Keratinocyte (primary cell): ENCODE measurements around the gene PDE10A. TPM values are rescaled to one million over a fixed set of nuclear protein-coding genes. Genes with fewer than 3 reads are reported as not detected.

Experiments used
- DNase-seq: peaks from one replicate; pipeline ENCODE4 v3.0.0-alpha.2; 2011; ENCODE audit warnings: low read depth, missing footprints, low spot score
- FAIRE-seq: peaks from 2 replicates; lab custom pipeline; 2011; peaks lifted over from hg19 to GRCh38; lab: Jason Lieb, UNC
- H2AFZ ChIP-seq: 2 replicates; pipeline ENCODE4 v1.6.0; 2012; ENCODE audit warnings: low read length, control low read depth, inconsistent platforms; ENCODE audit not compliant: control insufficient read depth
- H3K27ac ChIP-seq: 2 replicates; pipeline ENCODE4 v1.5.1; 2011; ENCODE audit warnings: low read length; ENCODE audit not compliant: control insufficient read depth, insufficient read depth
- H3K27me3 ChIP-seq: 3 replicates; pipeline ENCODE4 v1.6.0; 2011; ENCODE audit warnings: low read length; ENCODE audit not compliant: control insufficient read depth, insufficient read depth; ENCODE audit errors: extremely low read depth
- H3K36me3 ChIP-seq, 2 experiments: 2 replicates in 1 of 2; 3 replicates in 1 of 2; pipeline ENCODE4 v1.5.1; 2011; ENCODE audit warnings: low read length in 2 of 2, mild to moderate bottlenecking in 1 of 2; ENCODE audit not compliant: control insufficient read depth in 2 of 2, insufficient read depth in 2 of 2; ENCODE audit errors: extremely low read depth in 1 of 2
- H3K4me1 ChIP-seq: 3 replicates; pipeline ENCODE4 v1.5.1; 2011; ENCODE audit warnings: low read length; ENCODE audit not compliant: control insufficient read depth, insufficient read depth; ENCODE audit errors: extremely low read depth
- H3K4me2 ChIP-seq: 3 replicates; pipeline ENCODE4 v1.6.0; 2011; ENCODE audit warnings: low read depth, low read length; ENCODE audit not compliant: control insufficient read depth, insufficient read depth; ENCODE audit errors: extremely low read depth
- H3K4me3 ChIP-seq, 3 experiments: fragments of 200-600 bp in 1 of 3; sonication (generic) in 1 of 3; 2 replicates in 2 of 3; 3 replicates in 1 of 3; pipeline ENCODE4 v1.5.1; 2011 to 2016; ENCODE audit warnings: low read length in 3 of 3, mild to moderate bottlenecking in 3 of 3, control low read depth in 2 of 3, inconsistent platforms in 1 of 3, low read depth in 1 of 3, mixed read lengths in 1 of 3, mixed run types in 1 of 3, moderate library complexity in 1 of 3; ENCODE audit not compliant: control insufficient read depth in 2 of 3, insufficient read depth in 2 of 3; ENCODE audit errors: extremely low read depth in 1 of 3
- H3K79me2 ChIP-seq: 2 replicates; pipeline ENCODE4 v1.6.0; 2012; ENCODE audit warnings: low read length; ENCODE audit not compliant: control insufficient read depth, insufficient read depth
- H3K9ac ChIP-seq: 3 replicates; pipeline ENCODE4 v1.6.0; 2011; ENCODE audit warnings: low read length; ENCODE audit not compliant: control insufficient read depth, insufficient read depth; ENCODE audit errors: extremely low read depth
- H3K9me1 ChIP-seq: 3 replicates; pipeline ENCODE4 v1.6.0; 2011; ENCODE audit warnings: low read length; ENCODE audit not compliant: control insufficient read depth, insufficient read depth; ENCODE audit errors: extremely low read depth
- H3K9me3 ChIP-seq: 2 replicates; pipeline ENCODE4 v1.5.1; 2012; ENCODE audit warnings: low read depth, low read length; ENCODE audit not compliant: control insufficient read depth
- H4K20me1 ChIP-seq: 3 replicates; pipeline ENCODE4 v1.6.0; 2011; ENCODE audit warnings: low read length; ENCODE audit not compliant: control insufficient read depth, insufficient read depth; ENCODE audit errors: extremely low read depth
- CTCF ChIP-seq, 3 experiments: IDR thresholded peaks in 1 of 3; conservative IDR thresholded peaks in 1 of 3; optimal IDR thresholded peaks in 1 of 3; 2 replicates in 2 of 3; 3 replicates in 1 of 3; pipeline versions ENCODE3 to v1.5.1; 2011; ENCODE audit warnings: low read length in 3 of 3, mild to moderate bottlenecking in 3 of 3, moderate library complexity in 2 of 3, control low read depth in 1 of 3, inconsistent platforms in 1 of 3; ENCODE audit not compliant: insufficient read depth in 2 of 3; ENCODE audit errors: extremely low read depth in 1 of 3
- EZH2 ChIP-seq: IDR thresholded peaks from one replicate; pipeline ENCODE4 v1.6.1; 2012; ENCODE audit warnings: inconsistent platforms, mild to moderate bottlenecking, low read length, moderate library complexity
- dilution Hi-C: fragments of 300-500 bp; cut with MboI; formaldehyde crosslinking; loops from one replicate; pipeline ENCODE4 v1.7.0; 2020; ENCODE audit warnings: low sequenced_read_pairs; ENCODE audit not compliant: extremely low pct_ligation_motif_present
- polyA plus RNA-seq, 5 experiments: library from polyadenylated mRNA; depleted of rRNA in 3 of 5; stranded (reverse) in 3 of 5; stranded (forward) in 1 of 5; unstranded in 1 of 5; fragments of >200 nt; gene quantifications; 1 replicate in 1 of 5; 2 replicates in 3 of 5; 3 replicates in 1 of 5; pipeline versions ENCODE4 v1.2.1 to v1.2.3, GENCODE V29; 2011 to 2012; ENCODE audit warnings: missing spikeins in 2 of 5, low read depth in 1 of 5, low replicate concordance in 1 of 5

Gene PDE10A
- polyA plus RNA-seq, 1 donor (not counting 4 experiments of a cell fraction or from before 2014, with no cell fraction given), result not detected

DNA sequence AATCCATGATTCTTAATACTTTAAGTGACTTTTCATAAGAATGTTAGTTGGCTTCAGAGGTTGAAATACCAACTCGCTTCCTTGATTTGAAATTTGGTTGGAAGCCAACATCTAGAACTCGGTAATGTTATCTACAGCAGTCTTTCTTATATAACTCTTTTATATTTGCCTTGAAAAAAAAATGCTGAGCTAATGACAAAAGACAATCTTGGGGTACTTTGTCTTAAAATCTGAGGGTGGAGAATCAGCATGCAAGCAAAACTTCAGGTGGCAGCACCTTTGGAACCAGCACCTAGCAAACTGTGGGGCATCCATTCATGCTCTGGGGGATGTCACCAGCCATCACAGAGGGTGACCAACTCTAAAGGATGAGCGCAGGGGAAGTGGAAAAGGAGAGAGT is 76.3 kb downstream of the PDE10A start:
- no peak for DNase-seq
- Histone ChIP-seq H3K27me3 (no peaks in the 10 kb centered on the region), H3K4me3 (no peak overlapping the region), H3K4me2 (no peak overlapping the region), H3K9me3 (no peaks in the 10 kb centered on the region), H3K79me2 (no peaks in the 10 kb centered on the region), H3K9me1 (no peaks in the 10 kb centered on the region), H3K9ac (no peak overlapping the region), H4K20me1 (no peaks in the 10 kb centered on the region), H2AFZ (no peak overlapping the region), H3K36me3 (no peaks in the 10 kb centered on the region), H3K4me1 (no peaks in the 10 kb centered on the region), H3K27ac (no peak overlapping the region)
- FAIRE-seq, result no peak
- TF ChIP-seq EZH2, result no peak
- TF ChIP-seq CTCF (optimal IDR thresholded peaks at IDR 0.05 in 1 of 3, IDR thresholded peaks at IDR 0.05 in 1 of 3, conservative IDR thresholded peaks at IDR 0.05 in 1 of 3; ENCODE audit: extremely low read depth in 1 of 3, insufficient read depth in 2 of 3, low read length in 3 of 3), result no peak
- dilution Hi-C loops, result no loop called here

- FAIRE-seq (no peak), DNase-seq (no peak)
- TF ChIP-seq EZH2 (no peak), CTCF (optimal IDR thresholded peaks at IDR 0.05 in 1 of 3, IDR thresholded peaks at IDR 0.05 in 1 of 3, conservative IDR thresholded peaks at IDR 0.05 in 1 of 3; ENCODE audit: extremely low read depth in 1 of 3, insufficient read depth in 2 of 3, low read length in 3 of 3) (no peak)
- dilution Hi-C loops, result no loop called here
- Histone ChIP-seq H3K36me3 (no peaks in the 10 kb centered on the region), H3K4me2 (no peak overlapping the region), H3K4me1 (no peaks in the 10 kb centered on the region), H2AFZ (no peak overlapping the region), H3K9me1 (no peaks in the 10 kb centered on the region), H3K27me3 (no peaks in the 10 kb centered on the region), H3K9me3 (no peaks in the 10 kb centered on the region), H3K4me3 (no peak overlapping the region), H3K9ac (no peak overlapping the region), H3K27ac (no peak overlapping the region), H4K20me1 (no peaks in the 10 kb centered on the region), H3K79me2 (no peaks in the 10 kb centered on the region)
These were observed 78.0 kb downstream of the PDE10A start for GRCh38 chr6:165585060-165585459.
